ENCODE measurements around the gene CAMK2G.
"Not testable (repeated sequence)": the region's sequence is repeated elsewhere in the genome, so short reads cannot be mapped to it uniquely, and the experiment has no call there.

Gene CAMK2G

GRCh38 chr10:73838008-73838567 is 36.3 kb downstream of the CAMK2G start:
- DNase-seq: no peak

GRCh38 chr10:73837072-73837471 is 37.3 kb downstream of the CAMK2G start:
- no peak for DNase-seq

GRCh38 chr10:73836427-73836980 is 37.9 kb downstream of the CAMK2G start:
- no peak for DNase-seq

GRCh38 chr10:73829090-73829489 is 45.3 kb downstream of the CAMK2G start:
- not testable (repeated sequence) for DNase-seq

GRCh38 chr10:73828161-73828560 is 46.2 kb downstream of the CAMK2G start:
- no peak for DNase-seq

- no peak for DNase-seq
These were observed 46.8 kb downstream of the CAMK2G start for GRCh38 chr10:73827346-73828089.

GRCh38 chr10:73824146-73824725 is 50.1 kb downstream of the CAMK2G start:
- DNase-seq: no peak

GRCh38 chr10:73823391-73823790 is 51.0 kb downstream of the CAMK2G start:
- DNase-seq: no peak

GRCh38 chr10:73819513-73820093 is 54.8 kb downstream of the CAMK2G start:
- DNase-seq: no peak

- DNase-seq: no peak
These were observed 55.3 kb downstream of the CAMK2G start for GRCh38 chr10:73819081-73819480.

- no peak for DNase-seq
These were observed 56.0 kb downstream of the CAMK2G start for GRCh38 chr10:73818402-73818801.

GRCh38 chr10:73817826-73818225 is 56.5 kb downstream of the CAMK2G start:
- no peak for DNase-seq

GRCh38 chr10:73816917-73817729 is 57.2 kb downstream of the CAMK2G start:
- DNase-seq: no peak

- no peak for DNase-seq
These were observed 58.7 kb downstream of the CAMK2G start for GRCh38 chr10:73815719-73816030.

GRCh38 chr10:73814896-73815718 is 59.2 kb downstream of the CAMK2G start:
- DNase-seq: no peak

GRCh38 chr10:73814276-73814895 is 60.0 kb downstream of the CAMK2G start:
- no peak for DNase-seq

- DNase-seq: no peak
These were observed 61.0 kb downstream of the CAMK2G start for GRCh38 chr10:73813333-73813732.

GRCh38 chr10:73812657-73813056 is 61.7 kb downstream of the CAMK2G start:
- no peak for DNase-seq

GRCh38 chr10:73810735-73811465 is 63.5 kb downstream of the CAMK2G start:
- no peak for DNase-seq

GRCh38 chr10:73810358-73810734 is 64.0 kb downstream of the CAMK2G start:
- DNase-seq: no peak

Data from DMS153 (cell line).